Measurements from ENCODE around the gene FOXO3B.
"Not testable (repeated sequence)": the region's sequence is repeated elsewhere in the genome, so short reads cannot be mapped to it uniquely, and the experiment has no call there.

The FOXO3B gene

DNA sequence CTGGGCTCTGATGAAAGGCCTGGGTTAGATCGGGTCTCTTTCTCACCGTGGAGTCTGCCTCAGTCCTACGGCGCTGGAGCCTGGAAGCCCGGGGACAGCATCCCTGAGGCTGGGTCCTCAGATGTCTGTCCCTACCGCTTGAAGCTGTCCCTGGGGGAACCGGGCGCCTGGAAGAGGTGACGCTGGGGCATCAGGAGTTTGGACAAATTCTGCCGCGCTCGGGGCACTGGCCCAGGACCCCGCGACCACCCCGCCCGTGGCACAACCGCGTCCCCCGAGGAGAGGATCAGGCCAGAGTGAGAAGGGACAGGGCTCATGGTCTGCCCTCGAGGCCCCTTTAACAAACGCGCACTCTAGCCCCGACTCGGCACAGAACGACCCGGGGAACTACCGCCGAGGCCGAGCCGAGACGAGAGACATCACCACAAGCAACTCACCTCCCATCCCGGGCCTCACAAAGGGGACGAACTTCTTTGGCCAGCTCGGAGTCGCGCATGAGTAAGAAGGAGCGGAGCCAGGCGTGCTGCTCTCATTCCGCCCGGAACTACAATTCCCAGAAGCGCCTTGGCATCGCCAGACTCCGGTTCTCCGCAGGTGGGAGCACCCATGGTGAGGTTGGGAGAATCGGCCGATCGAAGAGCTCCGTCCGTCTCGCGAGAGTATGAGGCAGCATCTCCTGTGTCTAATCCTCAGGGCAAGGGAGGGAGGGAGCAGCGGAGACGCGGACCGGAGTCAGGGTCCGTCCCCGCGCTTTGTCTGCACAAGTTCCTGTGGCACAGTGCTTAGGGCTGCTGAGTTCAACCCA, at the start of gene FOXO3B:
FOXO3B (minus strand) TSS at position 548 of the 805 bp plus-strand sequence. CDS start 663 bp downstream, outside the sequence.
- DNase-seq (ENCODE audit: low spot score): peak; percentile 96

DNA sequence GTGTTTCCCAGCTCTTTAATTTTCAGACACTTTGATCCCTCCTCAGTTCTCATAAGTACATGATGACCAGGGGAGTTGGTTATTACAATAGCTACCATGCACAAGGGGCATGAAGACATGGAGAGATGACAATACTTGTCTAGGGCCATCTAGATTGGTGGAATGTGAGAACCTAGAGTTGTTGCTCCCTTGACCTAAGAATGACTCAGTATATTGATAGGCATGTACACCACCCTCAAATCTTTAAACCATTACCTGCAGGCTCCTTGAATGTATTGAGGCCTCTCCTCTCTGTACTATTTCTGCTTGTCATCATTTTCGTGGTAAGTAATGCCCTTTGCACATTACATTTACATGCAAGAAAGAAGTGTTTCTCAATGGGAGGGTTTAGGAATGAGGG, 41.4 kb upstream of the FOXO3B start:
- not testable (repeated sequence) for DNase-seq (ENCODE audit: low spot score)

DNA sequence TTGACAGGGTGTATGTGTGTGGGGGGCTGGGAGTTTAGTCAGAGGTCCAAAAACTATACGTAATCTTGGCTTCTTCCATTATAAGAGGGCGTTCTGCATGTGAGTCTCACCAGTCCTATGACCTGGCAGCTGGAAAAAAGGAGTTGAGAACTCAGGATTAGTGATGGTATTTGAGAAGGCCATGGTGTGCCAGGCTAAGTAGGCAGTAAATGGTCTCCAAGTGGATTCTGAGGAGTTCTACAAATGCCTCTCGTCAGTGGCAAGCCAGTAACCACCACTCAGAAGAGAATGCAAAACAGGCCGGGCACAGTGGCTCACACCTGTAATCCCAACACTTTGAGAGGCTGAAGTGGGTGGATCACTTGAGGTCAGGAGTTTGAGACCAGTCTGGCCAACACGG, 40.5 kb upstream of the FOXO3B start:
- DNase-seq (ENCODE audit: low spot score): not testable (repeated sequence)

DNA sequence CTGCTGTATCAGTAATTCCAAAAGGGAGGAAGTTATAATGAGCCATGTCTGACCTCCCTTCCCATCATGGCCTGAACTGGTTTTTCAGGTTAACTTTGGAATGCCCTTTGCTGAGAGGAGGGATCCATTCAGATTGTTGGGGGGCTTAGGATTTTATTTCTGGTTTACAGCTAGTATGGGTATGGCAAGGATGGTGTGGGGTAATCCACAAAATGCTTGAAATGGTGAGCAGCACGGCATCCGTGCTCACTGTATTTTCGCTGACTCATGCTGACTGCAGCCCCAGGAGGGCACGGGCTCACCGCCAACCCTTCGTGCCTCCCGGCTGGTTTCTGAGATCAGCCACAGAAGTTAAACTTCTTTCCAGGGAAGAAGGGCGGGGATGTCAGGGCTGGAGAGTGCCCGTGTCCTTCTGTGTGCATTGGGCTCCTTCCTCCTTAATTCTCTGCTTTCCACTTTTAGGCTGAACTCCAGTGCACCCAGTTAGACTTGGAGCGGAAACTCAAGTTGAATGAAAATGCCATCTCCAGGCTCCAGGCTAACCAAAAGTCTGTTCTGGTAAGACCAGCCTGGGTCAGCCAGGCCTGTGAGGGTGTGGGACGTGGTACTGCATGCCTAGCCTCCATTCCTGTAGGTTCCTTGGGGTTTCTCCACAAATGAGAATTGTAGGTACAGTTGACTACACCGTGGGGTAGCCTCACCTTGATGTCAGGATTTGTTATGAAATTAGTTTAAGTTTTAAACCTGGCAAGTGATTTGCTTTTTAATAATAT, 39.8 kb upstream of the FOXO3B start:
- DNase-seq (ENCODE audit: low spot score): not testable (repeated sequence)

- not testable (repeated sequence) for DNase-seq (ENCODE audit: low spot score)
Observed at GRCh38 chr17:18719428-18720110, 37.5 kb upstream of the FOXO3B start.

DNA sequence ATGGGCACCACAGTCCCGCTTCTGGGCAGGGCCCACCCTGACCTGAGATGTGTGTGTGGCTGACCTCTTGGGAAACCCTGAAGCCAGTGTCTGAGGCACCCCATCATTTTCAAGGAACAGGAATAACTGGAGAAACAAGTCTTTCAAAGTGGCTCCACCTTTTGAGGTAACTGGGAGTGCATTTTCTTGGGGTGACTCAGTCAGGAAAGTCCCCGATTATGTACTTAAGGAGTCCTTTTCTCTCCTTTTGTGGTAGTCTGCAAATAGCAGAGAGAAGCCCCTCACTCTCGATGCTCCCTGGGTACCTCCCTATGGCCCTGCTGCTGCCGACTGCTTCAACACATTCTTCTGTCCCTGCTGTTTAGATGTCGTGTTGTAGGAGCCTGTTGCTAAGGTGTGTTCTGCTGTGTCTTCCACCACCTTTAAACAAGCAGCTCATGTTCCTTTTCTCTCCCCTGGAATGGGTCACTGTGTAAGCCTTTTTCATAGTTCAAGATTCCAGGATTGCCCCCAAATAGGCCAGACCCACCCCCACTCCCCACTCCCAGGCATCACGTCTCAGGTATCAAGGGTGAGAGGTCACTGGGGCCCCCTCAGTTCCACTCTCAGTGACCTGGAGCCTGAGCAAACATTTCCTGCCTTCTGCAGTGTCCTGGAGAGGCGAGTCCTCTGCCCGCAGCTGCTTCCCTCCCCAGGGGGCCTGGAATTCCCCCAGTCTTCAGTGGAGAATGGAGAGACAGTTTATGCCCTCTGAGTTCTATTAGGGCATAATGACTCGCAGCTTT, 36.7 kb upstream of the FOXO3B start:
- DNase-seq (ENCODE audit: low spot score): not testable (repeated sequence)

DNA sequence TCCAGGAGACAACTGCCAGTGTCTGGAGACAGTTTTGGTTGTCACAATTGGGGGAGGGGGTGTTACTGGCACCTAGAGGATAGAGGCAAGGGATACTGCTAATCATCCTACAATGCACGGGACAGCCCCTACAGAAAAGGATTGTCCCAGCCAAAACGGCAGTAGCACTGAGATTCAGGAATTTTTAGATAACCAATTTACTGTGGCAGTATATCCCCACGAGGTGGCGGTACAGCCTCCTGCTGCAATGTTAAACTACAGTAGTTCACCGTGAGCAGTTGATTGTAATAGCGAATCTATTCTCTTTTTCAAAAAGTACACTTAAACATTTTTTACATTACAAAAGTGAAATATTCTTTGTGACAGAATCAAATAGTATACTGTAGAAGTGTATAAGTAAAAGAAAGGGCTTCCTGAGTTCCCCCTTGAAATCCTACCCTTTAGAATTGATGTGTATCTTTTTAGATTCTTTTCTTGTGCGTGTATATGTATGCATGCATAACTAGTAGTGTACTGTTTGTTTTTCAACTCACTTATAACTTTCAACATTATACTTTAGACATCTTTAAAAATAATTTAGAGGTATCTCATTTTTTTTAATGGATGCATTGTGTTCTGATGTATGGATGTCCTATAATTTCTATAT, 30.4 kb upstream of the FOXO3B start:
- DNase-seq (ENCODE audit: low spot score): peak; percentile 76

DNA sequence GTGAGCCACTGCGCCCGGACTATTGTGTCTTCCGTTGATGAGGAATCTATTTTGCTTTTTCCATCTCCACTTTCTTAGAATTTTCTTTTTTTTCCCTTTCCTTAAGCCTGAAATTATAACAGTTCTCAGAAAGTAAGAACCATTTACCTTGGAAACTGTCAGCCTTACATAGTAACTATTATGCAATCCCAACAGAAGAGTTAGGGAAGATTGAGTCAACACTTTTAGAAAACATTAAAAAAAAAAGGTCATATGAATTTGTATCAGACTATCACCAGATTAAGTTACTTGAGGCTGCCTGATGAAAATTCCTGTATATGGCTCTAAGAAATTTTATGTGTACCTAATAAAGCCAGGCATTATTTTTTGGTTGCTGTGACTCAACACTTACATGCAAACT, 26.1 kb upstream of the FOXO3B start:
- DNase-seq (ENCODE audit: low spot score): not testable (repeated sequence)

- not testable (repeated sequence) for DNase-seq (ENCODE audit: low spot score)
Observed at GRCh38 chr17:18705955-18706354, 23.8 kb upstream of the FOXO3B start.

GRCh38 chr17:18698473-18699103, 16.5 kb upstream of the FOXO3B start:
- DNase-seq (ENCODE audit: low spot score): not testable (repeated sequence)

- not testable (repeated sequence) for DNase-seq (ENCODE audit: low spot score)
Observed at GRCh38 chr17:18695143-18695542, 13.0 kb upstream of the FOXO3B start.

GRCh38 chr17:18682668-18683067, 554 bp upstream of the FOXO3B start:
- not testable (repeated sequence) for DNase-seq (ENCODE audit: low spot score)

- not testable (repeated sequence) for DNase-seq (ENCODE audit: low spot score)
Observed at GRCh38 chr17:18677381-18677780, 4.7 kb downstream of the FOXO3B start.

DNA sequence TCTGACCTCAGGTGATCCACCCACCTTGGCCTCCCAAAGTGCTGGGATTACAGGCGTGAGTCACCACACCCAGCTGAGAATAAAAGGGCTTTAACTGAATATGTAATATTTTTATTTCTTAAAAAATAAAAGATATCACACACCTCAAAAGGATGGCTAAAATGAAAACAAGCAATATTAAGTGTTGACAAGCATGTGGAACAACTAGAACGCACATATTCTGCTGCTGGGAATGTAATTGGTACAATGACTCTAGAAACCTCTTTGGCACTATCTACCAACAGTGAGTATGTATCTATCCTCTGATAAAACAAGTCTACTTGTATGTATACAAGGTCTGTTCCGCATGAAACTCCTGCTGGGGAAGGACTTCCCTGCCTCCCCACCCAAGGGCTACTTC, 5.2 kb downstream of the FOXO3B start:
- DNase-seq (ENCODE audit: low spot score): not testable (repeated sequence)

DNA sequence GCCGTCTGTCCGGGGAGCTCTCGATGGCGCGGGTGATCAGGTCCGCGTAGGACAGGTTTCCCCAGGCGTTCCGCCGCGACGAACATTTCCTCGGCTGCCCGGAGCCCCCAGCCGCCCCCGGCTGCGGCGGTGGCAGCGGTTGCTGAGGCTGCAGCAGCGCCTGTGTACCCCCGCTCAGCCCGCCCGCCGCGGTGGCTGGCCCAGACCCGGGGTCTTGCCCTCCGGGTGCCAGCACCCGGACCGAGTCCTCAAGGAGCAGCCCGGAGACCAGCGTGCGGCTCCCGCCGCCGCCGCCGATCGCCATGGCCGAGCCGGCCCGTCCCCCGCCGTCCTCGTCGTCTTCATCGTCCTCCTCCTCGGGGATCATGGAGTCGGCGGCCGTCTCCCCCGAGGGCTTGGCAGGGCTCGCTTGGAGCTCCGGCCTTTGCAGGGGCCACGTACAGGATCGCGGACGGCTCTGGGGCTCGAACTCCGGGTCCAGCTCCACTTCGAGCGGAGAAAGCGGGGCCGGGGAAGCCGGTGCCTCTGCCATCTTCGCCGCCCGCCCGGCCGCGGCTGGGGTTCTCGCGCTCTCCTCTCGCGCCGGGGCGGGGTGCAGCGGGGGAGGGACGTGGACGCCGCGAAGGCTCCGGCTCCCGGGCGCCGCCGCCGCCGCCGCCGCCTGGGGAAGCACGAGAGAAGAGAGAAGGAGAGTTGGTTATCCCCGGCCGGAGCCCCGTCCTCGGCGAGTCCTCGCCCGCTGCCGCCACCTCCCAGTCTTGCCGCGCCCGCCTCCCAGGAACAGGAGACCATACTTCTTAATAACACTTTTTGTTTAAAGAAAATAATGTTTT, 9.5 kb downstream of the FOXO3B start:
- not testable (repeated sequence) for DNase-seq (ENCODE audit: low spot score)

DNA sequence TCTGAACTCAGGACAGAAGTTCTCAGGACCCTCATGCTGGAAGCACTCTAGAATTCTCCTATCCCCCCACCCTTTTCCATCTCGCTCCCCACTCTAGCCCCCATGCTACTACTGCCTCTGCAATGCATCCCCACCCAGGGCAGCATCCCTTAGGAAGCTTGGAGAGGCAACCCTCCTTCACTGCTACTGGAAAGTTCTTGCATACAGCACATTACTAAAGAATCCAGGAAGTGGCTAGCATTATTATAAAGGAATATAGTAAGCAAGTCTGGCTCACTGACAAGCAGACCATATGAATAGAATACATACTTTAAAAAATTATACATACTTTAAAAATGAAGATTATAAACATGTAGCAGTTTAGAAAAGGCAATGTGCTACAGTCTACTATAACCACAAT, 13.5 kb downstream of the FOXO3B start:
- not testable (repeated sequence) for DNase-seq (ENCODE audit: low spot score)

DNA sequence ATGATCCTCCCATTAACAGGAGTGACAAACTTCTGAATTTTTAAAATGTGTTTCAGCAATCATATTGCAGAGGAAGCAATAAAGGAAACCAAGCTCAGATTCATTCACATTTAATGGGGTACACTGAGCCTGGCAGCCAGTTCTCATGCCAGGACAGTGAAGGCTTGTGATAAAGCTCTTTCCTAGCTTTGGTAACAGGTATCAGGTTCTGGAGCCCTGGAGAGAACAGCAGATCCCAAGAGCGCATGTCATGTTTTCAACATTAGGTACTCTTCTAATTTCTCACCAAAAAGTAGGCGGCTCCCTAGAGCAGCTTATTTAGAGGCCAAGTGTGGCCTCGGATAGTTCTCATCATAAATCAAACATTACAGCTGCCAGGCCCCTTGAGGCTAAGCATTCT, 14.6 kb downstream of the FOXO3B start:
- DNase-seq (ENCODE audit: low spot score): not testable (repeated sequence)

DNA sequence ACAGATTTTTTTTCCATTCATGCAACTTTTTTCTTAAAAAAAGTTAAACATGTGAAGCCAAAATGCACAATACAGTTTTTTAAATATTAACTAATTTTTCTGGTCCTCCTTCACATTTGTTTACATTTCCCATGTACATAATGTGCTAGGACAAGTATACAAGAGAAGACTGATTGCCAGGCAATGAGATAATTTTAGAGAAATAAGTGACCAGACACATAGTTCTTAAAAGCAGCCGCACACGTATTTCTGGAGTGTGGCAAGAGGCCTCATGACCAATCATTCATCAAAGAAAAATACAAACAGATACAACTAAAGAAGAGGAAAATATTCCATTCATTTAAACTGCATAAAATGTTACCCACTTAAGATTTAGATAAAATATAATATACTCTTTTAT, 15.8 kb downstream of the FOXO3B start:
- not testable (repeated sequence) for DNase-seq (ENCODE audit: low spot score)

- DNase-seq (ENCODE audit: low spot score): not testable (repeated sequence)
Observed at GRCh38 chr17:18661924-18662624, 20.0 kb downstream of the FOXO3B start.
